Superior temporal gyrus (tissue), 1 donor: ENCODE data around the gene KCNK1.
"Not testable (repeated sequence)": the region's sequence is repeated elsewhere in the genome, so short reads cannot be mapped to it uniquely, and the experiment has no call there.

ENCODE experiments used
- DNase-seq: peaks from one replicate; pipeline ENCODE4 v3.0.0-alpha.2; 2016; ENCODE audit errors: extremely low spot score

Gene KCNK1

GRCh38 chr1:233607252-233608119 lies 6.4 kb upstream of the KCNK1 start:
- DNase-seq: no peak

GRCh38 chr1:233608988-233609387 lies 4.9 kb upstream of the KCNK1 start:
- no peak for DNase-seq

GRCh38 chr1:233609926-233610325 lies 4.0 kb upstream of the KCNK1 start:
- DNase-seq: no peak

DNA sequence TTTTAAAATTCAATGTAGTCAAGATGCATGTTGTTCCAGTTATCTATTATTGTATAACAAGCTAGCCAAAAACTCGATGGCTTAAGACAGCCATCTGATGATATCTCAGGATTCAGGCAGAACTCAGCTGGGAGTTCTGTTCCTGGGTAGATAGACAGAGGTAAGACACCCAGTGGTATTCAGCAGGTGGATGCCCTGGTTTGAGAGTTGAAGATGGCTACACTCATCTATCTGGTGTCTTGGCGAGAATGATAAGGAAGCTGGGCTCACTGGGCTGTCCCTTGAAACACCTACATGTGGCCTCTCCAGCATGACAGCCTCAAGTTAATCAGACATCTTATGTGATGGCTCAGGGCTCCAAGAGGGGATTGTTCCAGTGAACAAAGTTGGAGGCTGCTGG lies 3.3 kb upstream of the KCNK1 start:
- no peak for DNase-seq

DNA sequence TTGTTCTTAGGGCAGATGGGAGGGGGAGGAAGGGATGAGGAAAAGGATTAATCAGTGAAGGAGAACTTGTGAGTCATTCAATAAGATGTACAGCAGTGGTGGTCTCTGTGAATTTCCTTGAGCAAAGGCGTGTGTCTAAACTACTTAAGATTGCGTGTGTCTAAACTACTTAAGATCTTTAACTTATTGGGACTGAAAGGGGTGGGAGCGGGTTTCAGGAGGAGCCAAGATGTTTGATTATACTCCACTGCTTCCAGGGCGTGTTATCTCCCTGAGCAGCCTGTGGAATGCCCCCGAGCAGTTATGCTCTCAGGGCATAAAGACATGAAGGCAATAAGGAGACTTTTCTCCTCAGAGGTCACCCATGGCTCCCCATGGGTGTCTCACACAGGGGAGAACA lies 2.5 kb upstream of the KCNK1 start:
- DNase-seq: not testable (repeated sequence)

- peak; percentile 36 for DNase-seq
These were observed 352 bp downstream of the KCNK1 start for GRCh38 chr1:233614173-233614742.

GRCh38 chr1:233614743-233615521 lies 1.0 kb downstream of the KCNK1 start:
- peak; percentile 51 for DNase-seq

- no peak for DNase-seq
These were observed 1.7 kb downstream of the KCNK1 start for GRCh38 chr1:233615571-233615970.

GRCh38 chr1:233617025-233617424 lies 3.1 kb downstream of the KCNK1 start:
- DNase-seq: peak; percentile 56

DNA sequence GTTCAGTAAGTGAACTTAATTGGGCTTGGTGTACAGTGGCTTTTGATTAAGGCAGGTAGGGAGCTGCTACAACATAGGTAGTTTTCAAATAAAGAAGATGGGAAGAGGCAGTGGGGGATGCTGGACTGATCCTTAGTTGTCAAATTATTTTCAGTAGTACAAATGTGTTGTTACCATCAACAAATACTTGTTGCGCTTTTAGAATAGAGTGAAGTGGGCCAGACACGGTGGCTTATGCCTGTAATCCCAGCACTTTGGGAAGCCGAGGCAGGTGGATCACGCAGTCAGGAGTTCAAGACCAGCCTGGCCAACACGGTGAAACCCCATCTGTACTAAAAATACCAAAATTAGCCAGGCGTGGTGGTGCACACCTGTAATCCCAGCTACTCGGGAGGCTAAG lies 5.5 kb downstream of the KCNK1 start:
- not testable (repeated sequence) for DNase-seq

DNA sequence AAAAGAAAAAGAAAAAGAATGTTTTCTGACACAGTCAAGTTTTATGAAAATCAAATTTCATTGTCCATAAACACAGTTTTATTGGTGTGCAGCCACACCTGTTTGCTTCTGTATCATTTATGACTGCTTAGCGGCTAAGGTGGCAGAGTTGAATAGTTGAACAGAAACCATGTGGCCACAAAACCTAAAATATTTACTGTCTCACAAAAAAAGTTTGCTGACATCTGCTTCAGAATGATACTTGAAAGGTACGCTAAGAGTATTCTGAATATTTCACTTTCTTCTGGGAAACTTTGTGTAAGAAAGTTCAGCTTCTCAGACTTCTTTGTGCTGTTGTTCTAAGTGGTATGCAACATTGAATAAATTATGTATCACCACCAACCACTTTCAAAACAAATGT lies 6.2 kb downstream of the KCNK1 start:
- no peak for DNase-seq

DNA sequence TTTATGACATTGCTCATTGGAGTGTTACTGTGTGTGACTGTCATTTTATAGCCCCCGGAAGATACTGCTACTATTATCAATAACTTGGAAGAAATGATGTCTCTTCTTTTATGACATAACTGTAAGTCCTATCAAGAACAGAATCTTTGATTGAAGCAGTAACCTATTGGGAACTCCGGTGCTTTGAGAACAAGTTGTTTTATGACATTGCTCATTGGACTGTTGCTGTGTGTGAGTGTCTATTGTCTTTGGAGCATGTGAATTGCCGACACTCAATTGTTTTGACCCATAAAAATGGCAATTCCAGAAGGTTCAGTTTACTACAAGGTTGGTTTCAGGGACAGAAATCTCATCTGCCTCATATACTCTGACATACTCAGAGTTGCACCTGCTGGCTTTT lies 8.0 kb downstream of the KCNK1 start:
- peak; percentile 16 for DNase-seq

DNA sequence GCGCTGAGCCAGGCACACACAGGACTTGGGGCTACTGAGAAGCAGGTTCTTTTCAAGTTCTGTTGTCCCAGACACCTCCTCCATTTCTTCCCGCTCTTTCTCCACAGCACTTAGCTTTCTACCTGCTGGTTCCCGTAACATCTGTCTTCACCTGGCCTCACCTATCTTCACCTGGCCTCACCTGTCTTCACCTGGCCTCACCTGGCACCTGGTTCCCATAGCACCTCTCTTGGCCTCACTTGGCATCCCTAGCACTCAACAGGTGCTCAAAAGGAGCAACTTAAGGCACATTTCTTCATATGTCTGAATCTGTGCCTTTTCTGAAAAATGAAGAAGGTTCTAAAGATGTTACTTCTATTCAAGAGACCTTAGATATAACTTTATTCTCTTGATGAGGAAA lies 10.4 kb downstream of the KCNK1 start:
- no peak for DNase-seq

DNA sequence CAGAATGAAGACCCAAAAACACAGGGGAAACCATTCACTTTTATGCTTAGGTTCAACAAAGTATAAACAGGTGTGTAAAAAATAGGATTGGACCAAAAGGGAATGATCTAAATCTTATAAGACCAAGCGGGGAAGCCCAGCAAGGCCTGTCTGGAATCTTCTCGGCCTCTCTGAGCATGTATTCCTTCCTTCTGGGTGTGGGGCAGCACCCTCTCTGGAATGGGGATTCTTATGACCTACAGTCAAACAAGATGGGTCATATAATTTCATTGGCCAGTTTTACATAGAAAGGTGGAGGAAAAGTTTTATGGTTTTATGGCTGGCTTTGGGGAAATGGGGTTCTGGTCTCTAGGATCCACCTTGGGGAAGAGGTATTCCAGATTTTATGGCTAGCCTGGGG lies 11.2 kb downstream of the KCNK1 start:
- no peak for DNase-seq

GRCh38 chr1:233625510-233625981 lies 11.6 kb downstream of the KCNK1 start:
- peak; percentile 23 for DNase-seq

- peak; percentile 46 for DNase-seq
These were observed 13.5 kb downstream of the KCNK1 start for GRCh38 chr1:233627376-233627775.

- DNase-seq: peak; percentile 16
These were observed 13.9 kb downstream of the KCNK1 start for GRCh38 chr1:233627823-233628222.

GRCh38 chr1:233629305-233629935 lies 15.5 kb downstream of the KCNK1 start:
- peak; percentile 48 for DNase-seq

GRCh38 chr1:233631810-233632405 lies 18.0 kb downstream of the KCNK1 start:
- no peak for DNase-seq

DNA sequence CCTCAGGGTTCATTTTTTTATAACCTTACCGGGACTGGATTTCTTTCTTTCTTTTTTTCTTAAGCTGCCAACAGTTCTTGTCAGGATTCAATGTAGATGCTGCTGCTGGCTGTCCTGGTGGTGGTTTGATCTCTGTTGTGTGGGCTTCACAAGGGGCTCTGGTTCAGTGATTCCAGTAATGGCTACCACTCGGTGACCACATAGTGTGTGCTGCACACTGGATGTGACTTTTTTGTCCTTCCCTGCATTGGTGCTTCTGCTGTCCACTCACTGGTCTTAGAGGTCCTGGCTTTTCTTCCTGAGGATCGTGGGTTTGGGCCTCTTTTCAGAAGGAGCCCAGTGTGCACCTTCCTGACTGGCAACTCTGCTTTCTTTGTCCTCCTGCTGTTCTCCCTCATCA lies 18.5 kb downstream of the KCNK1 start:
- no peak for DNase-seq

DNA sequence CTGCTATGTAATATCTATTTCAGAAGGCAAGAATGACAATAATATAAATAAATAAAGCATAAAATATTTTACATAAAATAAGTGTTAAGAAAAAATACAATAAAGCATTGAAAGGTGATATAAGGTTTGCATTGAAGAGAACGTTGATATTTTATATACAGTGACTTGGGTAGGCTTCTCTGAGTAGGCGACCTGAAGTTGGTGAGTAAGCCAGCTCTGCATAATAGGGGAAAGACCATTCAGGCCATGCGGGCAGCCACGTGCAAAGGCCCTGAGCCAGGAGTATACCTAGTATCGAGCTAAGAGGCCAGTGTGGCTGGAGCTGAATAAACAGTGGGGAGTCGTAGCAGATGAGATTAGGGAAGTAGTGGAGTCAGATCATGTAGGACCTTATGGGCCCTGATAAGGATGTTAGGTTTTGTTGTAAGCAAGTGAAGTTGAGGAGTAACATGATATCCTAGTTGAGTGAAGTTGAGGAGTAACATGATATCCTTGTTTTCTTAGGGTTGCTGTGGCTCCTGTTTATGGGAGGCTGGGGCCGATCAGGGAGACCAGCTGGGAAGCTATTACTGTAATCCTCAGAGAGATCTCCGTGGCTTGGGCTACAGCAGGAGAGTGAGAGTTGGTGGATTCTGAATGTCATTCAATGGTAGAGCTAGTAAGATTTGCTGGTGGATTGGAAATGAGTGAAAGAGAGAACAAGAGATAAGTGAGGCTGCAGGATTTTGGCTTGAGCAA lies 22.0 kb downstream of the KCNK1 start:
- no peak for DNase-seq
